HG03521 (cell line): ENCODE results near the gene PMFBP1.

ENCODE experiments used
- ATAC-seq: cut with Tn5 transposase; IDR thresholded peaks from one replicate; pipeline ENCODE4 v1.9.1; 2021; ENCODE audit warnings: mild to moderate bottlenecking, moderate library complexity; ENCODE audit not compliant: unreplicated experiment

The PMFBP1 gene, protein sequence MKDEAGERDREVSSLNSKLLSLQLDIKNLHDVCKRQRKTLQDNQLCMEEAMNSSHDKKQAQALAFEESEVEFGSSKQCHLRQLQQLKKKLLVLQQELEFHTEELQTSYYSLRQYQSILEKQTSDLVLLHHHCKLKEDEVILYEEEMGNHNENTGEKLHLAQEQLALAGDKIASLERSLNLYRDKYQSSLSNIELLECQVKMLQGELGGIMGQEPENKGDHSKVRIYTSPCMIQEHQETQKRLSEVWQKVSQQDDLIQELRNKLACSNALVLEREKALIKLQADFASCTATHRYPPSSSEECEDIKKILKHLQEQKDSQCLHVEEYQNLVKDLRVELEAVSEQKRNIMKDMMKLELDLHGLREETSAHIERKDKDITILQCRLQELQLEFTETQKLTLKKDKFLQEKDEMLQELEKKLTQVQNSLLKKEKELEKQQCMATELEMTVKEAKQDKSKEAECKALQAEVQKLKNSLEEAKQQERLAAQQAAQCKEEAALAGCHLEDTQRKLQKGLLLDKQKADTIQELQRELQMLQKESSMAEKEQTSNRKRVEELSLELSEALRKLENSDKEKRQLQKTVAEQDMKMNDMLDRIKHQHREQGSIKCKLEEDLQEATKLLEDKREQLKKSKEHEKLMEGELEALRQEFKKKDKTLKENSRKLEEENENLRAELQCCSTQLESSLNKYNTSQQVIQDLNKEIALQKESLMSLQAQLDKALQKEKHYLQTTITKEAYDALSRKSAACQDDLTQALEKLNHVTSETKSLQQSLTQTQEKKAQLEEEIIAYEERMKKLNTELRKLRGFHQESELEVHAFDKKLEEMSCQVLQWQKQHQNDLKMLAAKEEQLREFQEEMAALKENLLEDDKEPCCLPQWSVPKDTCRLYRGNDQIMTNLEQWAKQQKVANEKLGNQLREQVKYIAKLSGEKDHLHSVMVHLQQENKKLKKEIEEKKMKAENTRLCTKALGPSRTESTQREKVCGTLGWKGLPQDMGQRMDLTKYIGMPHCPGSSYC

DNA sequence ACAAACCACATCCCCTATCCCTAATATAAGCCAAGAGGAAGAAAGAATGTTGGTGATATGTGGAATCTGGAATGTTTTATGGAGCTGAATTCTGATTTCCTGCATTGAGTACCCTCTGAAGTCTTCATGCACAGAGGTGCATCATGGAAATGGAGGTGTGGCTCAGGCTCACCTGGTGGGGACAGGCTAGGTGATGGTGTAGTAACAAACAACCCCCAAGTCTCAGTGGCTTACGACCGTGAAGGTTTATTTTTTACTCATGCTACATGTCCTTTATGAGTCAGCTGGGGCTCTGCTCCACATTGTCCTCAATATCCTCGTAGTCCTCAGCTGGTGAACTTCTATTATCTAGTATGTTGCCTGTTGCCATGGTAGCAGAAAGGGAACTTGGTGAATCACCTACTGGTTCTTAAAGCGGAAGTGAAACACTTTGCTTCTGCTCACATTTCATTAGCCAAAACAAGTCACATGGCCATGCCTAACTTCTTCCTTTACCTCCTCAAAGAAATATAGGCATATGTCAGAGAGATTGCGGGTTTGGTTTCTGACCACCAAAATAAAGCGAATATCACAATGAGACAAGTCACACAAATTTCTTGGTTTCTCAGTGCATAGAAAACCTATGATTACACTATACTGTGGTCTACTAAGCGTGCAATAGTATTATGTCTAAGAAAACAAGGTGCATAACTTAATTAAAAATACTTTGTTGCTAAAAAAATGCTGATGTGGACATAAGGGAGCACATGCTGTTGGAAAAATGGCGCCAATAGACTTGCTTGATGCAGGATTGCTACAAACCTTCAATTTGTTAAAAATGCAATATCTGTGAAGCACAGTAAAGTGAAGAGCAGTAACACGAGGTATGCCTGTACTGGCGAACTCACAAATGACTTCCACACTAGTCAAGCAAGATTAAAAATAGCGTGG is at the start of gene PMFBP1:
Gene PMFBP1 (minus strand): TSS at position 51 of the 930 bp plus-strand sequence. CDS start 947 bp downstream, outside the sequence.
- ATAC-seq, result peak; percentile 98

GRCh38 chr16:72221630-72222024 is 49.7 kb upstream of the PMFBP1 start:
- no peak for ATAC-seq

DNA sequence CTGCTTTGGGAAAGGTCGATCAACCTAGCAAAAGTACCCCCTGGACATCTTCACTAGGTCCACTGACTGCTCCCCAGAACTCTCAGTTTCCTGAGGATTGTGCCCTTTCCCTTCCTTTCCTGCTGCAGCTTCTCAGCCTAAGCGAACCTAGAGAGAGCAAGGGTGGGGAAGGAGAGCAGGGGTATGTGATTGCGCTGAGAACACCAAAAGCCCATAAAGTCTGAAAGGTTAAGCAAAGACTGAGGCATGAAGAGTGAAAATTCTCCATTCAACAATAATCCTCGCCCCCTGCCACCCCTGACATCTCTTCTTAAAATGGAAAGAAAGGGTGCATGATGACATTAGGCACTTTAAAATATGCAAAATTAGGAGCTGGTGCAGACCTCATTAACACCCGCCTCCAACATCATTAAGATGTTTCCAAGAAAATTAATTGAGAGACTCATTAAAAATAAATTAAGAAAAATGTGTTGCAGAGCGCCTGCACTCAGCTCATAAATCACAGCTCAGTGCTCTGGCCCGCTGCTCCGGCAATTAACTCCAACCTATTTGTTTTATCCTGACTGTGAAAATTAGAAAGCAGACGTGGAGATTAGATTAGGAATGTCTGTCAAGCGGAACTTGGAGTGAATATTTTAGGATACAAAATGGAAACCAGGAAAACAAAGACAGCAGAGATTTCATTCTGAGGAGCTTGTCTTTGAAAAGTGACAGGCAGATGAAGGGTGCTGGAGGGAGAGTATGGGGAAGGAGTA is 49.1 kb upstream of the PMFBP1 start:
- no peak for ATAC-seq

- ATAC-seq, result no peak
Observed at GRCh38 chr16:72219282-72219681, 47.3 kb upstream of the PMFBP1 start.

DNA sequence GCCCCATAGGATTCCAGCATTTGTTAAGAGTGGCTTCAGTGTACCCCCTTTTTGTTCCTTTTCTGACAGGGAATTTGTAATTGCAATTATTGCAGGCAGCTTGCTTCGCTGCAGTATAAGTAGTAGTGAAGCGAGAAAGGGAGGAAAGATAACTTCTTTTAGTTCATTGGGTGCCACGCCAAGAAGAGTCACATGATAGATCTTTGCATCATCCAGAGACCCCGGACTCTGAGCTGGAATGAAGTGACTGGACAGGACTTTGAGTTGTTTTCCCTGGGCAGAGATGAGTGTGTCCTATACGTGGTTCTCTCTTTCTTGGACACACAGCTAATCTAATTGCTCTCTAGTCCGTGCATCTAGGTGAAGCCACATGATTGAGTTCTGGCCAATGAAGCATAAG is 44.8 kb upstream of the PMFBP1 start:
- ATAC-seq, result no peak

- ATAC-seq, result no peak
Observed at GRCh38 chr16:72214821-72215220, 42.9 kb upstream of the PMFBP1 start.

DNA sequence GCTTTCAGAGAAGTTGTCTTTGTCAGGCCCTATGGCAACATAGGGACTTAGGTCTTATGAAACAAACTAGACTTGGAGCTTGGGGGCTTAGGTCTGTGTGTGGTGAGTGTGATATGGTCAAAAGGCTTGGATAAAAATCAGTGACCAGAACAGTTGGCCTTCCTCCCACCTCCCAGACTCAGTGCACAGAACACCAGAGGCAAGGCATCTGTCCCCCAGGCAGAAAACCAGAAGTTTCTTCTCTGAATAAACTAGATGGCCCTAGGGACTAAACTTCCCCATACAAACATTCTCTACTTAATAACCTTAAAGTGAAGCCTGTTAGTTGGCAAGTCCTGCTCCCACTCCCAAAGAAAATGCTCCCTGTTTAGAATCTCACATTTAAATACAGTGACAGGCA is 39.2 kb upstream of the PMFBP1 start:
- no peak for ATAC-seq

- no peak for ATAC-seq
Observed at GRCh38 chr16:72210555-72210954, 38.6 kb upstream of the PMFBP1 start.

GRCh38 chr16:72210072-72210471 is 38.1 kb upstream of the PMFBP1 start:
- no peak for ATAC-seq

GRCh38 chr16:72206299-72206698 is 34.3 kb upstream of the PMFBP1 start:
- ATAC-seq, result no peak

GRCh38 chr16:72203401-72203800 is 31.4 kb upstream of the PMFBP1 start:
- ATAC-seq, result peak; percentile 71

DNA sequence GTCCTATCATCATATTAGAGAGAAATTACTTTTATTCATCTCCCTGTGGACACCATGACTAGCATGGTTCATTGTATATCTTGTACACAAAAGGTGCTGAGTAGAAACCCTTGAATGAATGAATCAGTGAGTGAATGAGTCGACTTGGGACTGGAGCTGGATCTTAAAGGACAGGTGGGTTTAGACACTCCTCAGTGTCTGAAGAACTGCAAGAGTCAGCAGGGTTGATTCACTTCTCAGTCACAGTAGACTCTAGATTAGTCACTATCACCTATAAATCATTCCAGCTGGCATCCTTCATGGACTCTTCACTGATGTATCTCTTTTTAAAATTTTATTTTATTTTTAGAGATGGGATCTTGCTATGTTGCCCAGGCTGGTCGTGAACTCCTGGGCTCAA is 30.1 kb upstream of the PMFBP1 start:
- no peak for ATAC-seq

DNA sequence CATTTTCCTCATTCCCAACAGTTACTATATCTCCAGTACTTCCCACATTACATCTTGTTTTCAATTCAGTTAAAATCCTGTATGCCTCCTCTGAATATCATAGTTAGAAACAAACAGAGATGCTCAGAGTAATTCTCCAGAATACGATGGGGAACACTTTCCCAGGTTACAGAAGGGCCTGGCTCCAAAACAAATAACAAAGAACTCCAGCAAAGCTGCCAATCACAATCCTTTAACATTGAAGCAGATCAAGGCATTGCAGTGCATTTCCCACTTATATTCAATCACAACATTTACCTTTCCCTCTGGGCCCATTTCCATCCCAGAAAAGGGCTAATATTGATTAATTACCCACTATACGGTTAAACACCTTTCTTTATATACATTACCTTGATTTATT is 29.4 kb upstream of the PMFBP1 start:
- no peak for ATAC-seq

DNA sequence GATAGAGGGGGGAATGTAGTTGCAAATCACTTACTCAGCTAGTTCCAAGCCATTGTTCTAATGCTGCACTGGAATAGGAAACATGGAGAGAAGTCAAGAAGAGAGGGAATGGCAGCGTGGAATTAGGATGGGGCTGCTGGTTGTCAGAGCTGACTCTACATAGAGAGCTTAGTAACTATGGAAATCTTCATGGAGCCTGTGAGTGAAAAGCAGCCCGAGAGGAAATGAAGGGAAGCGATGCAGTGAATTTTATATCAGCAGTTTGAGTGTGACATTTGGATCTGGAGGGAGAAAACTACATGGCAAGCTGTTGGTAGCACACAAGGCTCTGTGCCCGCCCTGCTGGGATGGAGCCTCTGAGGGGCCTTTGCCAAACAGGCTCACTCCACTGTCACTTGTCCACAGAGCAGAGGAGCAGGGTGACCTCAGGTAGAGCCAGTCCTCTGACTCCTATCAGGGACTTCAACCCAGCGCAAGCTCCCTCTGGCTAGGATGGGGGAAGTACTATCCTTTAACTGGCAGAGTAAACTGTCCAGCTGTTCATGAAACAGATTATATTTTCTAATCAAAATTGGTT is 27.9 kb upstream of the PMFBP1 start:
- no peak for ATAC-seq

DNA sequence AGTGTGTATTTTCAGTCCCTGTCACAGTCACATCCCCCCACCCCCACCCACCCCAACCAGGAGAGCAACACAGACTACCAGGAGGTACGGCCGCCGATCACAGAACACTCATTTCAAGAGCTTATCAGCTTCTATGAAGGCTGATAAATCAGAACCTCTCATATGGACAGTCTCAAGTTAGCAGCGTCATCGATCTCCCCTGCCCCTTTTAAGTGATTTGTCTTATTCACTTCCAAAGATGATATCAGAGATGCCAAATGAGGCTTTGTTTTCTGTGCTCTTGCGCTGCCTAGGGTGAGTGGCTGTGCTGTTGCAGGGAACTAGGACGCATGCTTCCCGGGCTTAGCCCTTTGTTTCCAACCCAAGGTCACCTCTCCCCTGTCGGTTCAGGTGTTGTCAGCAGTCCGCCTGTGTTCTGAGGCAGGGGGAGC is 26.8 kb upstream of the PMFBP1 start:
- ATAC-seq, result no peak

DNA sequence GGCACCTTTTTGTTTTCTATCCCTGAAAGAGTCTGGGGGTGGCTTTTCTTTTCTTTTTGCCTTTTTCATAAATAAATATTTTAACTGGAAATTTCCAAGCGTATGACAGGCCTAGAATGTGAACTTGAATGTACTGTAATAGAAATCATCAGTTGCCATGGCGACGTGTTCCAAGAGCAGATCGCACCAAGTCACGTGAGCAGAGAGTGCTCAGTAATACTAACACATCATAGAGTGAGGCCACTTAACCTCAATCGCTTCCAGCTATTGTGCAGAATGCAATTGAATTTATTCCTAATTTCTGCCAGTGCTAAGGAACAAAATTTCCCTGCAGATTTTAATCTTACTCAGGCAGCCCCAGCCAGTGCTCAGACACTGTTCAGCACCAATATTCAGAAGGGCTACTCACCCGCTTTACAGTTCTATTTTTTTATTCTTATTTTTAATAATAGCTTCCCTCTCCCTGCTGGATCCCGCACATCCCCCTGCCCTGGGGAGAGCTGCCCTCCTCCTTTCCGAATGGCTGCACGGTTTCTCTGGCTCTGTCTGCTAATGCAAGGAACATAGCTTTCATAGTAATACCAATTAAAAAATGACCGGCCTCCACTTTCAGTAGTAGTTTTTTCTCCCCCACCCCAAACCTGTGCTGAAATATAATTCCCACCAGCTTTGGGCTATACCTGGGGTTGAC is 26.2 kb upstream of the PMFBP1 start:
- ATAC-seq, result no peak

DNA sequence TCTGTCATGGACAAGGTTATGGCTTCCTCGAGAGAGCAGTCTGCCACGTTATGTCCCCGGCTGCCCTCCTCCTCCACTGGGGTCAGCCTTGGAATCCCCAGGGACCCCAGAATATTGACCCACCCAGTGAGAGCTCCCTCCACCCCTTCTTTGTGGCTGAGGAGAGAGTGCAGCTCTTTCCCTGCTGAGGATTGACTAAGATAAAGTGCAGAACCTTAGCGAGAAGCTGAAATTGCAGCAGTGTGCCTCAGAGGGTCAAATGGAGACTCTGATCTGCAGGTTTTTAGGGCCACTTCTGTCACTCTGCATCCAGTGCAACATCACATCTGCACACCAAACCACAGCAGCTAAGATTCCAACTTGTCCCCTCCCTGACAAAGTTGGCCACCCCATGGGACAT is 25.6 kb upstream of the PMFBP1 start:
- no peak for ATAC-seq

DNA sequence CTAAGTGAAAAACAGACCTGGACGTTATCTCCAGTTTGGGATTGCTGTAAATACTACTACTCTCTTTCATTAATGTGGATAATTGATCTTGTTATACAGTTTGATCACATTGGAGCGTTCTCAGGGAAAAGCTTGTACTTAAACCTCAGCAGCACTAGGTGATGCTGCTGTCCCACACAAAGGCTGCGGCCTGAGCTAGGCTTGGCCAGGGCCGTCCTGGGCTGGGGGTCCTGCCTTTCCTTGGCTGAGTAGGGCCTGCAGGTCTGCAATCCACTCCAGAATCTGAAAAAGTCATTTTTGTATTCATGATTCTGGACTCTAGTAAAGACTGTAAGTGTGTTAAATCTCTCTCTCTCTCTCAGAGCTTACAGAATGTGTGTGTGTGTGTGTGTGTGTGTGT is 23.7 kb upstream of the PMFBP1 start:
- no peak for ATAC-seq

GRCh38 chr16:72191551-72191950 is 19.6 kb upstream of the PMFBP1 start:
- no peak for ATAC-seq
